A549 treated with ZK216348 at 1 μM for 4 hours (cell line): Measurements from ENCODE around the gene CD200. TPM values are rescaled to one million over a fixed set of nuclear protein-coding genes. Genes with fewer than 3 reads are reported as not detected.

ENCODE experiments used
- total RNA-seq: library from RNA; stranded (reverse); fragments of 200-300 nt; extraction: Qiagen RNA extraction; gene quantifications from 5 replicates; pipeline ENCODE4 v1.2.3, GENCODE V29; 2022; ENCODE audit warnings: low read depth

Gene CD200
- not detected in 5 replicates for total RNA-seq

GRCh38 chr3:112333002-112333380, at the start of gene CD200:
TSS of gene CD200 (plus strand) at chr3:112333156. CDS start at chr3:112333213, 57 bp downstream.

GRCh38 chr3:112293368-112294321, 39.3 kb upstream of the CD200 start, which contains the start of gene SLC9C1:
TSS of gene SLC9C1 (minus strand) at chr3:112294216. CDS start at chr3:112286791, 7,425 bp downstream.

Other genes with a start within 250 kb of the CD200 start
- 10.2 to 14.1 TPM (median 12.2 TPM) in 5 replicates for gene C3orf52, start 246.8 kb upstream of the CD200 start, total RNA-seq
- not detected in 5 replicates for gene GCSAM, start 199.9 kb upstream of the CD200 start, total RNA-seq
- not detected in 5 replicates for gene SLC9C1, start 38.9 kb upstream of the CD200 start, total RNA-seq
- 0.08 TPM in 1 of 5 replicates, not detected in the others for gene BTLA, start 166.3 kb downstream of the CD200 start, total RNA-seq
- gene ATG3, start 228.8 kb downstream of the CD200 start, total RNA-seq = 40.5 to 65.2 TPM (median 46.1 TPM) in 5 replicates
- gene SLC35A5, start 228.9 kb downstream of the CD200 start, total RNA-seq = 9.4 to 19.5 TPM (median 15.4 TPM) in 5 replicates